Measurements from ENCODE around the gene TSPAN15.
A peak's percentile ranks its signal among the peaks of the same experiment; 100 is the strongest.

- TF ChIP-seq CTCF (conservative IDR thresholded peaks at IDR 0.05) (peak; percentile 39; the same call in 1 of the 2 replicates), EZH2 (IDR thresholded peaks at IDR 0.05; ENCODE audit: low read depth) (no peak)
These were observed 62.4 kb downstream of the TSPAN15 start for GRCh38 chr10:69513617-69514016.
